Fibroblast of skin of abdomen (primary cell): ENCODE results near the gene HNRNPUL1. TPM values are rescaled to one million over a fixed set of nuclear protein-coding genes. Genes with fewer than 3 reads are reported as not detected.
A peak's percentile ranks its signal among the peaks of the same experiment; 100 is the strongest.

Source experiments
- DNase-seq: peaks from one replicate; pipeline ENCODE4 v3.0.0-alpha.2; 2013
- polyA plus RNA-seq, 2 experiments: library from polyadenylated mRNA; unstranded; fragments of 120-200 nt; gene quantifications; one replicate each; pipeline ENCODE4 v1.2.1, GENCODE V29; 2013; ENCODE audit not compliant: insufficient read length in 2 of 2

HNRNPUL1 gene
- 209 TPM for polyA plus RNA-seq (2013, experiment 1 of 2; ENCODE audit: insufficient read length)
- polyA plus RNA-seq (2013, experiment 2 of 2; ENCODE audit: insufficient read length), result 198 TPM

DNA sequence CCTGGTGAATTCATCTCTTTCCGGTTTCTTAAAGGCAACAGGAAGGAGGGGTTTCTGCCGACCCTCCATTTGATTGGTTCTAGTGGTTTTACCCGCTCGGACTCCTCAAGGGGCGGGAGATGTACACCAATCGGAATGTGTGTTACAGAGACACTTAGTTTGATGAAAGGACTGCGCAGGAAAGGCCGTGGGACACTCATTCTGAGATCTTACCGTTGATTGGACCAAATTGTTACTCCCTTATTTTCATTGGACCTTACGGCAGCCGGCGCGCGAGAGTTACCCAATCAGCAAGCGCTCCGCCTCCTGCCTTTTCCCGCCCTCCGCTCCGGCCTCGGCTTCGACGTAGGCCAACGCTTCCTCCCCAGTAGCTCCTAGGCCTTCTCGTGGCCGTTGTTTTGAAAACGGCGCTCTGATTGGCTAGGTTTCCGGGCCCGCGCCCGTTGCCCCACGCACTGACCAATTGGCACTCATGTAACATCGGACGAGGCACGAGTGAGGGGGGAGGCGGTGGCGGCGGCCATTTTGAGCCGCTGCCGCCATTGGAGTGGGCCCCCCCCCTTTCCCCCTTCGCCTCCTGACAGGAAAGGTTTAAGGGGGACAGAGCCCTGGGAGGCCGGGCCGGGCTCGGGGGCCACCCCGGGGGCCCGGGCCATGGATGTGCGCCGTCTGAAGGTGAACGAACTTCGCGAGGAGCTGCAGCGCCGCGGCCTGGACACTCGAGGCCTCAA, at the start of gene HNRNPUL1:
TSS of gene HNRNPUL1 (plus strand) at position 523 of the 731 bp plus-strand sequence. CDS start at position 655, 132 bp downstream.
- peak; percentile 100 for DNase-seq

DNA sequence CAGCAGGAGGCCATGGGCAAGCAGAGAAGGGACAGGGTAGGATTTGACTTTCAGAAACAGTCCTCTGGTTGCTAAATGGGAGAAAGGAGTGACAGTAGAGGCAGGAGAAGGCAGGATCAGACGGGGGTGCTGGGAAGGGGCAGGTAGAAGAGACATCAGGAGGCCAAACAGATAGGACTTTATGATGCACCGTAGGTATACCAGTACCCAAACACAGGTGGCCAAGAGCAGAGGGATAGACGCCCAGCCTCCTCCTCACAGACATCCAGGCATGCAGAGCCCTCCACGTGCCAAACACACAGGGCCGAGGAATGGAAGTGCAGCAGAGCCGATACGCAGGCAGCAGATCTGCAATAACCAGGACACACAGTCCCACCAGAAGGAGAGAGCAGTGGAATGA, 46.4 kb upstream of the HNRNPUL1 start:
- no peak for DNase-seq

DNA sequence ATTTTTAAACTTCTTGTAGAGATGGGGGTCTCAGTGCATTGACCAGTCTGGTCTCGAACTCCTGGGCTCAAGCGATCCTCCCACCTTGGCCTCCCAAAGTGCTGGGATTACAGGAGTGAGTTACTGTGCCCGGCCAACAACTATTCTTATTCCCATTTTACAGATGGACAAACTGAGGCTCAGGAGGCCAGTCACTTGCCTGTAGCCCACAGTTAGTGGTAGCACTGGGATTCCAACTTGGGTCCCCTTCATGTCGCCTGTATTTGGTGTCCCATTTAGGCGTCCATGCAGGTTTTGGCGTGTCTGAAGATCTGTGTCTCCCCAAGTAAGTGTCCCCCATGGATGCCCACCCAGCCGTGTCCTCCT, 45.9 kb upstream of the HNRNPUL1 start:
- no peak for DNase-seq

DNA sequence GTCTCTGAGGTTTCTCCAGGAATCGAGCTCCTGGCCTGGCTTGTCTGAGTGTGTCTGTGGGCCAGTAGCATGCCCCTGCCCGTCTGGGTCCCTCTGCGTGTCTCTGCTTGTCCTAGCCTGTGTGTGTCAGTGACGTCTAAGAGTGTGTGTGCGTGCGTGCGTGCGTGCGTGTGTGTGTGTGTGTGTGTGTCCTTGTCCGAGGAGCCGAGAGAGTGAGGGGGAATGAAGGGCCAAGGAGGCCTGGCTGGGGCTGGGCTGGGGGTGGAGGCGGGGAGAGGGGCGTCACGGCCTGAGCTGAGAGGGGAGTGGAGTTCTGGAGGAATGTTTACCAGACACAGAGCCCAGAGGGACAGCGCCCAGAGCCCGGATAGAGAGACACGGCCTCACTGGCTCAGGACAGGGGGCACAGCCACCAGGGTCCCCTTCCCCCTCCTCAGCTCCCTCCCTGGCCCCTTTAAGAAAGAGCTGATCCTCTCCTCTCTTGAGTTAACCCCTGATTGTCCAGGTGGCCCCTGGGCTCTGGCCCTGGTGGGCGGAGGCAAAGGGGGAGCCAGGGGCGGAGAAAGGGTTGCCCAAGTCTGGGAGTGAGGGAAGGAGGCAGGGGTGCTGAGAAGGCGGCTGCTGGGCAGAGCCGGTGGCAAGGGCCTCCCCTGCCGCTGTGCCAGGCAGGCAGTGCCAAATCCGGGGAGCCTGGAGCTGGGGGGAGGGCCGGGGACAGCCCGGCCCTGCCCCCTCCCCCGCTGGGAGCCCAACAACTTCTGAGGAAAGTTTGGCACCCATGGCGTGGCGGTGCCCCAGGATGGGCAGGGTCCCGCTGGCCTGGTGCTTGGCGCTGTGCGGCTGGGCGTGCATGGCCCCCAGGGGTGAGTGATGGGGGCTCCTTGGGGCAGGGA, 45.3 kb upstream of the HNRNPUL1 start, which contains the start of gene AXL:
TSS of gene AXL (plus strand) at position 609 of the 893 bp plus-strand sequence. CDS start at position 779, 170 bp downstream.
- peak; percentile 81 for DNase-seq

DNA sequence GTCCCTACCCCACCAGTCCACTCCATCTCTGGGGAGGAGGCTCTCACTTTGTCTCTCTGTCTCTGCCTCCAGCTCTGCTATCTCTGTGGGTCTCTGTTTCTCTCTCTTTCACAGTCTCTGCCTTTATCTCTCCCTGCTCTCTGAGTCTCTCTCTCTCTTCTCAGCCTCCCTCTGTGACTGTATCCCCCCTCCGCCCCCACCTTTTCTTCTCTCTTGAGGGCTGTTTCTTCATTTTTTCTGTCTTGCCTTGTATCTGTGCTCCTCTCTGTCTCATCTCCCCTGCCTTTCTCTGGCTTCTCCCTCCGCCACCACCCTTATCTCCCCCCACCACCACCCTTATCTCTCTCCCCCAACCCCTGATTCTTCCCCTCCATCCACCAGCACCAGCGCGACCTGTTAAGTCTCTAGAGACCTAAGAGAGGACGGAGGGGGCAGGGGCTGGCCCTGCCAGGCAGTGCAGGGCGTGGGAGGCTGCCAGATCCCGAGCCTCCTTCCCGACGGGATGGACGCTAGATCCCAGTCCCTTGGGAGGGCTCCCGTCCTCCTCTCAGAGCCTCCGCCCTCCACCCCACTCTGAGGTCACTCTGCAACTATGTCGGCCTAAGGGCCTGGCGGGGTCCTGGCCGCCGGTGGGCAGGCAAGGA, 44.1 kb upstream of the HNRNPUL1 start:
- peak; percentile 56 for DNase-seq

DNA sequence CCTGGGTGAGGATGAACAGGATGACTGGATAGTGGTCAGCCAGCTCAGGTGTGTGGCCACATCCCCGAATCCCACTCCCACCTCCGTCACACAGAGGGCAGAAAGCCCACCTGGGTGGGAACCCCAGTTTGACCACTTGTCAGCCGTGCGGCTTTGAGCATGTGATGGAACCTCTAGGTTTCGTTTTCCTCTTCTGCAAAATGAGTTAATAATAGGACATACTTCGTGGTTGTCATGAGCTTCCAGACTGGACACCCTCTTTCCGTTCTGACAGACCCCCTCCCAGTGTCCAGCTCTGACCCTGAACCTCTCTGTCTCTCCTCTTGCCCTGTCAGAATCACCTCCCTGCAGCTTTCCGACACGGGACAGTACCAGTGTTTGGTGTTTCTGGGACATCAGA, 43.4 kb upstream of the HNRNPUL1 start:
- DNase-seq, result no peak

DNA sequence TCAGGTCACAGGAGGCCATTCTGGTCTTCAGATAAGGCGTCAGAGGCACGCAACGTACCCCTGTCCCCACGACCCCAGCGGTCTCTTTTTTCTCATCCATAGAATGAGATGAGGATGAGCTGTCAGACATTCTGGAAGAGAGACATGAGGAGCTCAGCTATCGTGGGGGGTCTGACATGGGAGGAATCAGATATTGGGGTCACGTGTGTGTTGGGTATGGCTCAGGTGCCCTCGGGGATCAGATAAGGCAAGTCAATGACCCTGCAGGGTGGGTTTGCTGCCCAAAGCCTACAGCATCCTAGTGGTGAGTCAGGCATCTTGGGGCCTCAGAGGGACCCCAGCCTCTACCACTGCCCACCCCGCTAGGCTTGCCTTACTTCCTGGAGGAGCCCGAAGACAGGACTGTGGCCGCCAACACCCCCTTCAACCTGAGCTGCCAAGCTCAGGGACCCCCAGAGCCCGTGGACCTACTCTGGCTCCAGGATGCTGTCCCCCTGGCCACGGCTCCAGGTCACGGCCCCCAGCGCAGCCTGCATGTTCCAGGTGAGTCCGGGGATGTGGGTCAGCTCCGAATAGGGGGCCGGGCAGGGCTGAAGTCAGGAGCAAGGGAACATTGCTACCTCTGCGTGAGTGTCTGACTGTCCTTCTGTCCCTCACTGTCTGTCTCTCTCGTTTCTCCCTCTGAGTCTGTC, 42.5 kb upstream of the HNRNPUL1 start:
- no peak for DNase-seq

DNA sequence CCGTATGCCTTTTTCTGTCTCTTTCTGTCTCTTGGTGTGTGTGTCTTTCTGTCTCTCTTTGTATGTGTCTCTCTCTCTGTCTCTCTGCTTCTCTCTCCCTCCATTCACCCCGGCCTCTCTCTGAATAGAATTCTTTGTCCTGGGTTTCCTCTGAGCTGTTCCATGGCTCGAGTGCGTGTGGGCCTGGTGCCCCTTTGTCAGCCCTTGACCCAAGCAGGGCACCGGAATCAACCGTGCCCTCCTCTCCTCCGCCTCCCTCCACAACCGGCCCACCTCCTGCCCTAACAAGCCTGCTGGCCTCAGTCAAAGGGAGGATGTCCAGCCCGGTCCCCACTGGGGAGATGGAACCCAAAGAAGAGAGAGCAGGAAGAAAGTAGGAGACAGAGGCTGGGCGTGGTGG, 41.9 kb upstream of the HNRNPUL1 start:
- no peak for DNase-seq

DNA sequence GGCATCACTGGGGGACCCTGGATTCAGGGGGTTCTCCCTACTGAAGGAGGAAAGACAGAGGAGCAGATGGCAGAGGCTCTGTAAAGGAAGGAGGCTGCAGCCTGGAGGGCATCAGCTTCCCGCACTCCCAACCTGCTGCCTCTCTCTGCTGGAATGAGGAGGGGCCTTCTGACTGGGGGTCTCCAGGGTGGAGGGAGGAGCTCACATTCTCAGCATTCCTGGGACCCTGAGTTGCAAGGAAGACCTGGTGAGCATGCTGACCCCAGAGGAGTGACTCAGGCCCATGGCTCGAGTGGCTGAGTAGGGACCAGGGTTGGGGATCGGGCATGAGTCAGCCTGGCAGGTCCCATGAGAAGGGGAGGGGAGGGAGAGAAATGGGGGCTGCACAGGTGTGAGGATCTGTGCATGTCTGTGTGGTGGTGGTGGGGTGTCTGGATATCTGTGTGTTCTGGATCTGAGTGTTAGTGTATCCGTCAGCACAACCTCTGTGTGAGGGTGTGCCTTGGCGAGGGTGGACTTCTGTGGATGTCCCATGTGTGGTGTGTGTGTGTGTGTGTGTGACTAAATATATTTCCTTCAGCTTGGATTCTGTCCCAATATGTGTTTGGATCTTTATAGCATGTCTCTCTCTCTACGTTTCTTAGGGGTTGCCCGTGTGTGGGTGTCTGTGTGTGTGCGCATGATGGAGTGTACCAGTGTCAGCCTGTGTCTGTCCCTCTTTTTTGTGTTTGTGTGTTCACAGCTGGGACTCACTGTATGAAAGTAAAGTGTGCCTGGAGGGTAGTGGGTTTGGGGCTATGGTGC, 40.5 kb upstream of the HNRNPUL1 start:
- DNase-seq, result peak; percentile 93

DNA sequence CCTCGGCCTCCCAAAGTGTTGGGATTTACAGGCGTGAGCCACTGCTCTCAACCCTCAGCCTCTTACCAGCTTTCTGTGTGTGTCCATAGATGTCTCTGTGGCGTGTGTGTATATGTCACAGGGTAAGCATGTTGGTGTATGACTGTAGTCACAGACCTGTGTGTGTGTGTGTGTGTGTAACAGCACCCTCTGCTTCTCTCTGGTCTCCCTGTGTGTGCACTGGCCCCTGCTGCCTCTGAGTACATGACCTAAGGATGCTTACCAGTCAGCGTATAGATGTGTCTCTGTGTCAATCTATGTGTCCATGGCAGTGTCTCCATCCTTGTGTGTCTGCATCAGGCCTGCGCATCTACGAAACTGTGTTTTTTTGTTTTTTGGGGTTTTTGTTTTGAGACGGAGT, 39.5 kb upstream of the HNRNPUL1 start:
- DNase-seq, result no peak

DNA sequence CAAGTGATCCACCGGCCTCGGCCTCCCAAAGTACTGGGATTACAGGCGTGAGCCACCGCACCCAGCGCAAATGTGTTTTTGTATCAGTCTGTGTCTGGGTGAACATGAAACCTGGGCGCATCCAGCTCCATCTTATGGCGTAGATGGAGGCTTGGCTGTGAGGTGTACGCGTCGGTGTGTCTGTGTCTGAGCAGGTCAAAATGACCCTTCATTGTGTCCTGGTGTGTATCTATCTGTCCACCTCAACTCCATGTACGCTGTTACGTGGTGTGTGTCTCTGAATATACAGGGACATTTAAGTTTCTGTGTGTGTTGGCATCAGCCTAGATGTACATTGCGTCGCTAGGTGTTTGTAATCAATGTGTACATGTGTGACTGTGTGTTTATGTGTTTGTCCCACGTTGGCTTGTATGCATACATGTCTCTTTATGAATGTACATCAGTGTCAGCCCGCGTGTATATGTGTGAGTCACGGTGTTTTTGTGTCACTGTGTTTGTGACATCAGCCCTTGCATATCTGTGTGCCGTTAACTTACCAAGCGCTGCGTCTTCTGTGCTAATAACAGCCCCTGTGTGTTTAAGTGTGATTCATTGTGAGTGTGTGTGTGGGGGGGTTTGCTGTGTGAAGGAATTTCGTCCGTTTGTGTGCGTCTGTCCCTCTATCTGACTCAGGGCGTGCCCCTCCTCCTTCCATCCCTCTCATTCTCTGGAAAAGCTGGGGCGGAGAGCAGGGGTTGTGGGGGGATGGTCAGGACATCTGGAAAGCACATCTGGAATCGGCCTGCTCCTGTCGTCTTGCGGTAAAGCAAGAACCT, 38.7 kb upstream of the HNRNPUL1 start:
- peak; percentile 99 for DNase-seq

DNA sequence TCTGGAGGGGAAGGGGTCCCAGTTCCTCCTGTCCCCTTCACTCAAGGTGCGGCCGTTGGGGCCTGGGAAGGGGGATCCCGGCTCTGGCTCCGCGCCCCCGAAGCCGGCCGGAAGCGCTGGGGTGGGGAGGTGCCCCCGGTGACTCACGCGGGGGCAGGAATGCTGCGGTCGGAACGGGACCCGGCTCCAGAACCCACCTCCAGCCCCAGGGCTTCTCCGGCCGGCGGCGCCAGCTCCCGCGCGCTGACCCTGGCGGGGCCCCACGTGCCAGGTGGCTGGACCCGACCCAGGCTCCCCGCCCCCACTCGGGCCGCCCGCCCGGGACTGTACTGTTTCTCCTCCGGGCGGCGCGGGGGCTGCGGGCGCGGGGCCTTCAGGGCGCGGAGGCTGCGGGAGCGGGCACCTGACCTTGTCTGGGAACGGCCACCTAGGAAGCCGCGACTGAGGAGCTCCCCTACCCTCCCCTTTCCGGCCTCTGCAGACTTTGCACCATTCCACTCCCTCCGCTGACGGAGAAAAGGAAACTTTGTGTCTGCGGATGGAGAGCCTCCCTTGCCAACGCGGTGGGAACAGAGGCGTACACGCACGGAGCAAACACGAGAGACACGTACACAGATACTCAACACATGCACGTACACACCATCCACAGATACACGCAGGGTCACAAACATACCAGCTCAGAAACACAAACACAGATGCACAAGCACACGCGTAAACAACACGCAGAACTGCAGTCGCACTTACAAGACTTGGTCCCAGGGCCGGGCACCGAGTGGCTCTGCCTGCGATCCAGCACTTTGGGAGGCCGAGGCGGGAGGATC, 37.9 kb upstream of the HNRNPUL1 start:
- peak; percentile 79 for DNase-seq

DNA sequence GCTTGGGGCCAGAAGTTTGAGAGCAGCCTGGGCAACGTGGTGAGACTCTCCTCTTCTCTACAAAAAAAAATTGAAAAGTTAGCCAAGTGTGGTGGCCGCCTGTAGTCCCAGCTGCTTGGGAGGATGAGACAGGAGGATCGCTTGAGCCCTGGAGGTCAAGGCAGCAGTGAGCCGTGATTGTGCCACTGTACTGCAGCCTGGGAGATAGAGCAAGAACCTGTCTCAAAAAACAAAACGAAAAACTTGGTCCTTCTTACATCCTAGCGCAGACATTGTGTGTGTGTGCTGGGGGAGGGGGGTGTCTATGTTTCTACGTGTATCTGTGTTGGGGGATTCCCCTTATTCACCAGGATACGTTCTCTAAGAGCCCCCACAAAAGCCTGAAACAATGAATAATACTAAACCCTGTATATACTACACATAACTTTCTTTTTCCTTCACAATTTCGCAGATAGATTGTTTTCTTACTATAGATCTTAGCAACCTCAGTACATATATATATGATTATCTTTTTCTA, 37.2 kb upstream of the HNRNPUL1 start:
- no peak for DNase-seq

DNA sequence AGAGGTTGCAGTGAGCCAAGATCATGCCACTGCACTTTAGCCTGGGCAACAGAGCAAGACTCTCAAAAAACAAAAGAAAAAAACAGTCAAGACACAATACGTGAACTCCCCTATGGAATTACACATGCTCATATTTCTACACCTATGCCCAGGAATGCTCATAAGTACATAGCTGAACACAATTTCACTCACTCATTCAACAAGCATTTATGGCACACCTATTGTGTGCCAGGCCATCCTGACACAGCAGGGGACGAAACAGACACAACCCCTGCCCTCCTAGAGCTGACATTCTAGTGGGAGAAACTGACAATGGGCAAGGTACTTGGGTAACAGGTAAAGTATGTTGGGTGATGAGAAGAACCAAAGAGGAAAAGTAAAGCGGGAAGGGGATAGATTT, 35.7 kb upstream of the HNRNPUL1 start:
- DNase-seq, result no peak

DNA sequence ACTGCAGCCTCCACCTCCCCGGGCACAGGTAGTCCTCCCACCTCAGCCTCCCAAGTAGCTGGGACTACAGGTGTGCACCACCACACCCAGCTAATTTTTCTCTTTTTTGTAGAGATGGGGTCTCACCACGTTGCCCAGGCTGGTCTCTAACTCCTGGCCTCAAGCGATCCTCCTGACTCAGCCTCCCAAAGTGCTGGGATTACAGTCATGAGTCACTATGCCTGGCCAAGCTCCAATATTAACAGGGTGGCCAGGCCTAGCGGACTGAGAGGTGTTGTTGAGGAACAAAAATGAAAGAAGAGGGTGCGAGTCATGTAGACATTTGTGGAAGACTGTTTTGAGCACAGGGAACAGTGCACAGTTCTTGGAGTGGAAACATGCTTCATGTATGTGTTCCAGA, 34.8 kb upstream of the HNRNPUL1 start:
- peak; percentile 47 for DNase-seq

DNA sequence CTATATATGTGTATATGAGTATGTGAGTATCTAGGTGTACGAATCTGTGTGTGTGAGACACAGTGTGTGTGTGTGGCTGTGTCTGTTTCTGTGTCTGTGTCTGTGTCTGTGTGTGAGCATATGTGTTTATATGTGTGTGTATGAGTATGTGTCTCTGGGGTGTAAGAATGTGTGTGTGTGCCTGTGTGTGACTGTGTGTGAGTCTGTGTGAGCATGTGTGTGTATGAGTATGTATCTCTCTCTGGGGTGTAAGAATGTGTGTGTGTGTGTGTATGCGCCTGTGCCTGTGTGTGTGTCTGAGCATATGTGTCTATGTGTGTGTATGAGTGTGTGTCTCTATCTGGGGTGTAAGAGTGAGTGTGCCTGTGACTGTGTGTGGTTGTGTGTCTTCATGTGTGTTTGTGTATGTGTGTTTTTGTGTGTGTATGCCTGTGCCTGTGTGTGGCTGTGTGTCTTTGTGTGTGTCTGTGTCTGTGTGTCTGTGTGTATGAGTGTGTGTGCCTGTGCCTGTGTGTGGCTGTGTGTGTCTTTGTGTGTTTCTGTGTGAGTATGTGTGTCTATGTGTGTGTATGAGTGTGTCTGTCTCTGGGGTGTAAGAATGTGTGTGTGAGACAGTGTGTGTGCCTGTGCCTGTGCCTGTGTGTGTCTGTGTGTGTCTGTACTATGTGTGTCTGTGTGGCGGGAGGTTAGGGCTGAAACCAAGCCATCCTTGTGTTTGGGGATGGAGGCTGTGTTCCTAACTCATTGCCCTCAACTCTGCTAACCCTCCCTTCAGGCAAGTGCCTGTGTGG, 33.9 kb upstream of the HNRNPUL1 start:
- no peak for DNase-seq

DNA sequence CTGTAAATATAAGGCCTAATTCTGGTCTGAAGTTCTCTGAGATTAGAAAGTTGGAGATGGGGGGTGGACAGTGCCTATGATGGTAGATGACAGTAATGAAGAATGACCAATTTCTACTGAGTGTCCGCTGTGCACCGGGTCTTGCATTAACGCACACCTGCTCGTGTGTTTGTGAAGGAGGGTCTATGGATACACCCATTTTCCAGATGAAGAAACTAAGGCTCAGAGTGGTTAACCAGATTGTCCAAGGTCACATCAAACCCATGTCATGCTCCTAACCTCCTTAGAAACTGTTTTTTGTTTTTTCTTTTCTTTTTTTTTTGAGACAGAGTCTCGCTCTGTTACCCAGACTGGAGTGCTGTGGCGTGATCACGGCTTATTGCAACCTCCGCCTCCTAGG, 31.5 kb upstream of the HNRNPUL1 start:
- no peak for DNase-seq

DNA sequence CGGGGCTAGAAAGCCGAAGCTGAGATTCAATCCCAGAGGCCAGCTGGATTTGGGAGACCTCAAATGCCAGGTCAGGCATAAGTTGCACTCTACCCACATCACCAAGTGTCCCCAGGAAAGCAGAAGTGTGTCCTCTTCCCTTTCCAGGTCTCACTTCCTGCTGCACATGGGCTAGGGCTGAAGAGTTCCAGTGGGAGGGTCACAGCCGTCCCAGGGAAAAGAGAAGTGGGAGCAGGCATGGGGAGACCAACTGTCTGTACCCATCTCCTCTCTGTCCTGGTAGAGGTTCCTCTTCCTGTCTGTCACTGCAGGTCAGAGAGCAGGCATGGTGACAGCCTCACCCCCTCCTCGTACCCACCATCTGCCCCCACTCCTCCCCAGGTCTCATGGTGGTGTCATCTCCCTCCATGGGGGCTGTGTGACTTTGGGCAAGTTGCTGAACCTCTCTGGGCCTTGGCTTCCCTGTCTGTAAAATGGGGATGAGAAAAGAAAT, 30.4 kb upstream of the HNRNPUL1 start:
- DNase-seq, result no peak
